ENCODE measurements around the gene NIN.

Gene NIN

GRCh38 chr14:50784683-50785456 lies 46.1 kb downstream of the NIN start:
- DNase-seq = no peak

DNA sequence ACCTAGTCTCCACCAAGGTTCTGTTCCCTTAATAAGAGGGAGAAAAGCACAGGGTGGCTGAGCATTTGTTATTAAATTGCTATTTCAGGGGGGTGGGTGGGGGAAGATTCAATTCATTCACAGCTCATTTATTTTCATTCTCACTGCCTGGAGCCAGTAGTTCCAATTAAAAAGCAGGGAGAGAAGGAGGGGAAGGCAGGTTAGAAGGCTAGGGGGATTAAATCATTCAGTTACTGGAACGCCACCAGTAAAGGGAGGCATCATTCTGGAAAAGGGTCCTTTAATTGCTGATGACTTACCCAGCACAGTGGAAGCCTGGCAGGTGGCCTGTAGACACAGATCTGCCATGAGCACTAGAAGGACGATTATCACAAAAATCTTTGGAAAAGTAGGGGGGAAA lies 47.4 kb downstream of the NIN start:
- no peak for DNase-seq

DNA sequence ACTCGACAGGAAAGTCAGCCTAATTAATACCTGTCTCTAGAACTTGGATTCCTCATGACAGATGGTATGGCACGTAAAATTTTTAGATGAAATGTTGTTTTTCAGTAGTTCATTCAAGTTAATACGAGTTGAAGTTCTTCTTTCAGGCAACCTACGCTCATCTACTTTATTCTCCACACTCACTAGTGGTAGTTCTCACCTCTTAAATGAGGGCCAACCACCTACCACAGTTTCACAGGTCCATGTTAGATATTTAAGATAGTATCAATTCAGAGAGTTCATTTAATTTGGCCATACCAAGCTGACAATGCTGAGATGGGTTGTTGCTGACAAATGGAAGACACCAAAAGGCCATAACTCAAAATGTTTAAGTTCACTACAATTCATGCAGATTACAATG lies 50.6 kb downstream of the NIN start:
- DNase-seq = no peak

DNA sequence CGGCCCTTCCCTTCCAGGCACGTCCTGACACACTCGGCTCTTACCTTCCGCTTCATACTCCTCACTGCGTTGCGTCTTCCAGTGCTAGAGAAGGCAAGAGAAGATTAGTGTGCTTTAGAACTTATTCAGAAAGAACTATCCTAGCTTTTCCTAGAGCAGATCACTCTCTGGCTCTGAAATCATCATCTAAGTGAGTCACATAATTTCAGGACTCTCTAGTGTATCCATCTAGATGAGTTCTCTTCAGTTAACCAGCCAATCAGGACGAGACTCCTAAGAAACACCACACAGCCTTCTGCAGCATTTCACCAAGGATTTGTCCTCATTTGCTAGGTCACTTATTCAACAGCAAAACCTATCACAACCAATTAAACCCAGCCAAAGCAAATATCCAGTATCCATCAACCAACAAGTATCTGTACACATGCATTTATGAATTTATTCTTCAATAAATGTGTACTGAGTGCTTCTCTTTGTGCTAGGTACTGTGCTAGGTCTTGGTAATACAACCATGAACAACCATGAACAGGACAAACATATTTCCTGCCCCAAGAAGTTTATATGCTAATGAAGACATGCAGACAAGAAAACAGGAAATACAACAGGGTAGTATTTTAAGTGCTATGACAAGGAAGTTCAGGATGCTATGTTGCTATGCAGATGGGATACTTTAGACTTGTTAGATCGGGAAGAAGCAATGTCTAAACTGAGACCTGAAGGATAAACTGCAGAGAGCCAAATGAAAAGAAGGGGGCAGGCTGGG lies 52.1 kb downstream of the NIN start:
- no peak for DNase-seq

DNA sequence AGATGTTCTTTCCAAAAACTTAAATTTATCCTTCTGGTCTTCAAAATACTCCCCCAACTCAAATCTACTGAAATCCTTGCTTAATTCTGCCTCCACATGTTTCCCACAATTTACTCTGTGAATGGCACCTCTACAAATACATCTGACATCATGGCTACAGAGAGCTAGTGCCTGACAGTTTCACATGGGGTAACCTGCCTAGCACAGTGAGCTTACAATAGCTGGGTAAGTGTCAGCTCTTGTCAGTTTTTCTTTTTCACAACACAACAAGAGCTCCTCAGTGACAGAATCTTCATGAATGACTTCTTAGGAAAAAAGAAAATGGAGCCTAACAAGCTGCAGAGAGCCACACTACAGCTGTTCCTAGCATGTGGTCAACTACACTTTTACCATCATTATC lies 54.4 kb downstream of the NIN start:
- DNase-seq = no peak

DNA sequence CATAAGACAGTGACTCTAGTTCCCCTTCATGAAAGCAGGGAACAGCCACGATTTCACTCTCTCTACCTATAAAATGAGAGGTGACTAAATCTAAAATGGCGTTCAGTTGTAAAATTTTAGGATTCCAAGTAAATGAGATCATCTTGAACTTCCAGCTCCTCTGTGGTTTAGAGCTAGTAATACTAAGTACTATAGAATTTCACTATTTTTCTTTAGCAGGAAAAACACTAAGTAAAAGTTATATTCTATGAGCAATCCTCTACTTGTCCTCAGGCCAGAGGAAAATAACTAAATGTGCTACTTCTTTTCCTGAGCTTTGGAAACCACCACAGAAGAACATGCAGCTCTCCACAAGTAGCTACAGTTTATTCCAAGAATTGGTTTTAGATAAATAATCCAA lies 55.6 kb downstream of the NIN start:
- no peak for DNase-seq

DNA sequence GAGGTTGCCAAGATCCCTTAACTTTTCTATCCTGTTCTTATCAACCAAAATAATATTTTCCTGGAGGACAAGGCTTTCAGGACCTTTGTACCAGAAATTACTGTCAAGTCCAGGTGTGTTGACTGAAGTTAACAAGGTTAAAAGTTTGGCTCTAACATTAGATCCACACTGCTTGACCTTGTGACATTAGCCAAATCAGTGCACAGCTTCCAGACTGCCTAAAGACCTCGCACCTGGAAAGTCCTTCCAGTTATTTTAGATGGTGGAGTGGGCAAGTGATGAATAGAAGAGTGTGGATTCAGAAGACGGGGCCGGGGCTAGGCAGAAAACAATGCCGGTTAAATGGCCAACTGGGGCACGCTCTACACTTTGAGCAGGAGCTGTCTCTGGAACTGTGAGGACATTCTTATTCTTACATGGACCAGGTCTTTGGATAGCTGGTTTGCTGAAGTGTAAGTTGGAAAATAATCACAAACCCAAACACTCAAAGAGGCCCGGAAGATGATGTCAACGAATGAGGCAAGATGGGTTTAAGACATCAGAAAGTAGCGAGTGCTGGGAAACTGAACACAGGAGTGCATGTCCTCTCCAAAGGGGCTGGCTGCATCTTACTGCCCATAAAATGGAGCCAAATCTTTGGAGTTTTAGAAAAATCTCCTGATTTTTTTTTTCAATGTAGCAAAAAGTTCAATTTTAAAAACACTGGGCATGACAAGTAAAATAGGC lies 56.3 kb downstream of the NIN start:
- DNase-seq = no peak

- DNase-seq = peak; percentile 33
Measured at GRCh38 chr14:50773632-50774541, 57.1 kb downstream of the NIN start.

GRCh38 chr14:50772412-50772811 lies 58.5 kb downstream of the NIN start:
- DNase-seq = no peak

- no peak for DNase-seq
Measured at GRCh38 chr14:50770586-50770985, 60.4 kb downstream of the NIN start.

GRCh38 chr14:50769863-50770500 lies 61.0 kb downstream of the NIN start:
- DNase-seq = no peak

DNA sequence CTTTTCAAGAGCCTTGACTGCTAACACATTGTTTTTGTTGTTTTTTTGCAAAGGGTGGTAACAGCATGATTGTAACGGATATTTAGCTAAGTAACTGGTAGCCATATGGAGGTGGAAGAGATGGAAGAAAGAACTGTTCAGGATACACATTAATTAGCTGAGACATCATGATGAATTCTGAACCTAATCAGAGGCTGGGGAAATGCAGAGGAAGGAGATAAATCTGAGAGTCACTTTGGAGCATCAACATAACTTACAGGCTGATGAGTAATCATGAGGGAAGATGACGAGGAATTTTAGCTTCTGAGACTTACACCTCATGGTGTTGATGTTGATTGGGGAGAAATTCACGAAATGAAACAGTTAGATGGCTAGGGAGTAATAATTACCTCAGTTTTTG lies 62.3 kb downstream of the NIN start:
- DNase-seq = no peak

DNA sequence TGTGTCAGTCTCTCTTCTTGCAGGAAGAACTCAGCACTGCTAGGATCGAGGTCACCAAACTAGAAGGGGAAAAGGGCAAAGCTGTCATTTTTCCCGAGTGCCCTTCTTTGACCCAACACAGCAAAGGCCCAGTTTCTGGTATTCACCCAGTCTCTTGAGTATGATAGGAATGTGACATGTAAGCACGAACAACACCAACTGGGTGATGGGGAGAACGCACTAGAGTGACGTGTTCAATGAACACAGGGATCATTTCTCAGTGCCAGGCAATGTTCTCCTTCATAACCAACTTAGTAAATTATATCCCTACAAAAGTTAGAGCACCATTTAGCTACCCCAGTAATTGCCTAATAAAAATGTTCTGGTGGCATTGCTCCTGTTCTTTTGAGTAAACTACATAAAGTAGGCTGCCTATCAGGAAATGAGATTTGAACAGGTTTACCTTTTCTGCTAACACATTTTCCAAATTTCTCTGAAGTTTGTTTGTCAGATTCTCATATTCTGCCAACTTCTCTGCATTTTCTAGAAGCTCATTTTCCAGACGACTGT lies 64.5 kb downstream of the NIN start:
- no peak for DNase-seq

- no peak for DNase-seq
Measured at GRCh38 chr14:50763382-50764007, 67.5 kb downstream of the NIN start.

- no peak for DNase-seq
Measured at GRCh38 chr14:50762931-50763300, 68.0 kb downstream of the NIN start.

DNA sequence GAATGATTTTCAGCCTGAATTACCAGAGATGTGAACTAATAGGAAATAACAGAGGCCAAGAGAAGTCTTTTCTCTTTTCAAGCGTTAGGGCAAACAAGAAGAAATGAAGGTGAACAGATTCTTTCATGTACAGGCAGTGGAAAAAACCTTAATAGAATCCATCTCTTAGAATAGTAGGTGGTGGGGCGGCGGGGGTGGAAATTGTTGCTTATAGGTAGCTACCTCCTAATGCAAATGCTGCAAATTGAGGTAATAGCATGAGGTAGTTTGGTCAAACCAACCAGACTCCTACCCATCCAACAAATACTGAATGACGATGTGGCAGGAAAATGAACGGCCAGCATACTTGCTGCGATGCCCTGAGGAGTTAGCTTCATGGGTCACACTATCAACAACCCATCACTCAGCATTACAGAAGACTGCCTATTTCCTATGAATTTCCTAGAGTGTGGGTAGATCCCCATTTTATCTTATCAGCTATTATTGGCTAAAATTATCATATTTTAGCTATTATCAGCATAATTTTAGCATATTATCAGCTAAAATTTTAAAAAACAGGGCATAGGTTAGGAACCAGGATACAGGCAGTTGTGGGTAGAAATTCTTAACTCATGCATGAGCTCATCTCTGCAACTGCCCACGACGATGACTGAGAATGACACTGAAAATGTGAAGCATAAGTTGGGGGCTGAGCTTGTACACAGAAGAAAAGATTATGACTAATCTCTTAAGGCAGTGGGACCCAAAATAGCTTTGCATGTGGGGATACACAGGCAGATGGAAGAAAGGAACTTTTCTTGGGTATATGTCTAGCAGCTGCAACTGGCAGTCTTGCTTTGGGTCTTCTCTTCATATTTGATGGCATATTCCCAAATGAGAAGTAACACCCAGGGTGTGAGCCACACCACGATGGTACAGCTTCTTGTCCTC lies 68.7 kb downstream of the NIN start:
- DNase-seq = no peak

GRCh38 chr14:50759800-50760543 lies 71.0 kb downstream of the NIN start:
- DNase-seq = no peak

DNA sequence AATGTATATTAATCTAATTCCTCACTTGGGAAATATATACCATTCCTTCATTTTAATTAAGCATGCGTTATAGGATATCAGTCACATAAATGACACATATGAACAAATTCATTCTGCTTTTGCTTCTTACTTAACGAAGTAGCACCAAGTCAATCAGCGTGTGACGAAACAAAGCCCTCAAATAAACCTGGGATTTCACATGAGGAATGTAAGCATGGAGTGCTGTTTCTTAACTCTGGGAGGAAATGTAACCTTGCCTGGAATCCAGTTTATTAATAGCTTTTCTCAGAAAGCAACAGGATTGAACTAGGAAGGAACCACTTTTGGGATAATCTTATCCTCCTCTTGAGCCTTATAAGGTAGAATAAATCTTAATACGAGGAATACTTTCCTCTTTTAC lies 72.0 kb downstream of the NIN start:
- no peak for DNase-seq

- DNase-seq = no peak
Measured at GRCh38 chr14:50758305-50758704, 72.7 kb downstream of the NIN start.

- no peak for DNase-seq
Measured at GRCh38 chr14:50757702-50758101, 73.3 kb downstream of the NIN start.
